Glutamatergic neuron (in vitro differentiated cells): ENCODE measurements around the gene AP2S1. TPM values are rescaled to one million over a fixed set of nuclear protein-coding genes. Genes with fewer than 3 reads are reported as not detected.

ENCODE experiments used
- DNase-seq: peaks from one replicate; pipeline ENCODE4 v3.0.0; 2022
- H3K27ac Mint-ChIP-seq: one replicate; pipeline ENCODE4 v1.8.0; 2020; ENCODE audit warnings: mild to moderate bottlenecking, mixed read lengths, inconsistent platforms; ENCODE audit not compliant: unreplicated experiment
- H3K27me3 Mint-ChIP-seq: one replicate; pipeline ENCODE4 v1.8.0; 2020; ENCODE audit warnings: mild to moderate bottlenecking, moderate library complexity, mixed read lengths, inconsistent platforms; ENCODE audit not compliant: unreplicated experiment
- H3K36me3 Mint-ChIP-seq: one replicate; pipeline ENCODE4 v1.8.0; 2020; ENCODE audit warnings: mild to moderate bottlenecking, mixed read lengths, inconsistent platforms; ENCODE audit not compliant: unreplicated experiment
- H3K4me1 Mint-ChIP-seq: one replicate; pipeline ENCODE4 v1.8.0; 2020; ENCODE audit warnings: mild to moderate bottlenecking, low read depth, mixed read lengths, inconsistent platforms; ENCODE audit not compliant: unreplicated experiment
- H3K4me3 Mint-ChIP-seq: one replicate; pipeline ENCODE4 v1.8.0; 2020; ENCODE audit warnings: mild to moderate bottlenecking, mixed read lengths, inconsistent platforms; ENCODE audit not compliant: unreplicated experiment
- H3K9me3 Mint-ChIP-seq: one replicate; pipeline ENCODE4 v1.8.0; 2020; ENCODE audit warnings: mild to moderate bottlenecking, moderate library complexity, mixed read lengths, inconsistent platforms; ENCODE audit not compliant: unreplicated experiment
- total RNA-seq: library from RNA; stranded (reverse); fragmentation: NEBNext Ultra II Directional; extraction: Animal tissue kit (Norgen Biotek cat#: 25700); gene quantifications from one replicate; pipeline ENCODE4 v1.2.1, GENCODE V29; 2021; ENCODE audit not compliant: unreplicated experiment
- TF ChIP-seq, protein P1 (sequence below): fragments of 200-600 bp; sonication (generic); IDR thresholded peaks from one replicate; pipeline ENCODE4 v1.5.0; 2021; ENCODE audit not compliant: partially characterized antibody, unreplicated experiment

Gene AP2S1
- total RNA-seq, 1 donor from 2014 or later, result 95.4 TPM

- H3K36me3 Mint-ChIP-seq, result no peaks in the 10 kb centered on the region
- no peak for DNase-seq
- peaks cover 8% of the 10 kb centered on the region for H3K27me3 Mint-ChIP-seq
- H3K27ac Mint-ChIP-seq, result peak overlapping the region; percentile 31
- TF ChIP-seq, protein P1, sequence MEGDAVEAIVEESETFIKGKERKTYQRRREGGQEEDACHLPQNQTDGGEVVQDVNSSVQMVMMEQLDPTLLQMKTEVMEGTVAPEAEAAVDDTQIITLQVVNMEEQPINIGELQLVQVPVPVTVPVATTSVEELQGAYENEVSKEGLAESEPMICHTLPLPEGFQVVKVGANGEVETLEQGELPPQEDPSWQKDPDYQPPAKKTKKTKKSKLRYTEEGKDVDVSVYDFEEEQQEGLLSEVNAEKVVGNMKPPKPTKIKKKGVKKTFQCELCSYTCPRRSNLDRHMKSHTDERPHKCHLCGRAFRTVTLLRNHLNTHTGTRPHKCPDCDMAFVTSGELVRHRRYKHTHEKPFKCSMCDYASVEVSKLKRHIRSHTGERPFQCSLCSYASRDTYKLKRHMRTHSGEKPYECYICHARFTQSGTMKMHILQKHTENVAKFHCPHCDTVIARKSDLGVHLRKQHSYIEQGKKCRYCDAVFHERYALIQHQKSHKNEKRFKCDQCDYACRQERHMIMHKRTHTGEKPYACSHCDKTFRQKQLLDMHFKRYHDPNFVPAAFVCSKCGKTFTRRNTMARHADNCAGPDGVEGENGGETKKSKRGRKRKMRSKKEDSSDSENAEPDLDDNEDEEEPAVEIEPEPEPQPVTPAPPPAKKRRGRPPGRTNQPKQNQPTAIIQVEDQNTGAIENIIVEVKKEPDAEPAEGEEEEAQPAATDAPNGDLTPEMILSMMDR, result no peak
- no peak overlapping the region for H3K4me3 Mint-ChIP-seq
- H3K4me1 Mint-ChIP-seq, result no peaks in the 10 kb centered on the region
- H3K9me3 Mint-ChIP-seq, result no peaks in the 10 kb centered on the region
Observed at GRCh38 chr19:46842791-46843190, 7.9 kb downstream of the AP2S1 start.

- Mint-ChIP-seq H3K36me3 (no peaks in the 10 kb centered on the region), H3K4me1 (no peaks in the 10 kb centered on the region), H3K27me3 (peaks cover 8% of the 10 kb centered on the region), H3K9me3 (no peaks in the 10 kb centered on the region), H3K4me3 (no peak overlapping the region), H3K27ac (no peak overlapping the region)
- DNase-seq, result no peak
- TF ChIP-seq, protein P1, result no peak
Observed at GRCh38 chr19:46841458-46842083, 9.1 kb downstream of the AP2S1 start.

DNA sequence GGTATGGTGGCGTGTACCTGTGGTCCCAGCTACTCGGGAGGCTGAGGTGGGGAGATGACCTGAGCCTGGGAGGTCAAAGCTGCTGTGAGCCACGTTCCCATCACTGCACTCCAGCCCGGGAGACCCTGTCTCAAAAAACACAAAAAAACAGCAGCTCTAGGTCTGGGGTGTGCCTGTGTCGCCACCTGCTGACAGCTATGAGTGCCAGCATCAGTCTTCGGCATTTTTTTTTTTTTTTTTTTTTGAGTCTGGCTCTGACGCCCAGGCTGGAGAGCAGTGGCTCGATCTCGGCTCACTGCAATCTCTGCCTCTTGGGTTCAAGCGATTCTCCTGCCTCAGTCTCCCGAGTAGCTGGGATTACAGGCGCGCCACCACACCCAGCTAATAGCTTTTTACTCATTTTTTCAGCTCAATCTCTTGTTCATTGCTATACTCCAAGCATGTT lies 10.1 kb downstream of the AP2S1 start:
- no peaks in the 10 kb centered on the region for H3K4me1 Mint-ChIP-seq
- TF ChIP-seq, protein P1, result peak; percentile 84
- no peak overlapping the region for H3K27ac Mint-ChIP-seq
- H3K36me3 Mint-ChIP-seq, result no peaks in the 10 kb centered on the region
- H3K9me3 Mint-ChIP-seq, result no peaks in the 10 kb centered on the region
- DNase-seq, result peak; percentile 67
- peaks cover 6% of the 10 kb centered on the region for H3K27me3 Mint-ChIP-seq
- H3K4me3 Mint-ChIP-seq, result no peak overlapping the region

DNA sequence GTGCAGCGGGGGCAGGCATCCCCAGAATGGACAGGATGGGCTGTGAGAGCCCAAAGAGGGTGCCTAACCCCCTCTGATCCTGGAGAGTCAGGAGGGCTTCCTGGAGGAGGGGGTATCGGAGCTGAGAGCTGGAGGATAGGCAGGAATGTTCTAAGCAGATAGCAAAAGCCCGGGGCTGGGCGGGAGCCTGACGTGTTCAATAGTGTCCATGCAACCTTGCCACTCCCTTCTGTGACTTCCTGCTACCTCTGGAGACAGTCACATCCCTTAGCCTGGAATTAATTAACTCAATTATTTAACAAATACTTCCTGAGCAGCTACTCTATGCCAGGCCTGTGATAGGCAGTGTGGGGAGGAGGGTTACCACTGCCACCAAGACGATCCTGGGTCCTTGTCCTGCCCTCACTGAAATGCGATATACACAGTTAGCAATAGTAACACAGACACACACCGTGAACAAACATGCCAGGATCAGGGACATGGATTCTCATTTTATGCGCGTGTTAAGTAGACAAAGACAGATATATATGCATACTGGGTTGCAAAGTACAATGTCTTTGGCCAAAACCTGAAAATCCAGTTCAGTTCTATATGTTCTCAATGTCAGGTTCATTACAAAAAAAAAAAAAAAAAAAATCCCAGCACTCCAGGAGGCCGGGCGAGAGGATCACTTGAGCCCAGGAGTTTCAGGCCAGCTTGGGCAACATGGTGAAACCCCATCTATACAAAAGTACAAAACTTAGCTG lies 10.7 kb downstream of the AP2S1 start:
- no peaks in the 10 kb centered on the region for H3K36me3 Mint-ChIP-seq
- no peak overlapping the region for H3K4me3 Mint-ChIP-seq
- no peak for DNase-seq
- H3K27ac Mint-ChIP-seq, result no peak overlapping the region
- H3K27me3 Mint-ChIP-seq, result peaks cover 9% of the 10 kb centered on the region
- TF ChIP-seq, protein P1, result no peak
- no peaks in the 10 kb centered on the region for H3K9me3 Mint-ChIP-seq
- no peaks in the 10 kb centered on the region for H3K4me1 Mint-ChIP-seq

DNA sequence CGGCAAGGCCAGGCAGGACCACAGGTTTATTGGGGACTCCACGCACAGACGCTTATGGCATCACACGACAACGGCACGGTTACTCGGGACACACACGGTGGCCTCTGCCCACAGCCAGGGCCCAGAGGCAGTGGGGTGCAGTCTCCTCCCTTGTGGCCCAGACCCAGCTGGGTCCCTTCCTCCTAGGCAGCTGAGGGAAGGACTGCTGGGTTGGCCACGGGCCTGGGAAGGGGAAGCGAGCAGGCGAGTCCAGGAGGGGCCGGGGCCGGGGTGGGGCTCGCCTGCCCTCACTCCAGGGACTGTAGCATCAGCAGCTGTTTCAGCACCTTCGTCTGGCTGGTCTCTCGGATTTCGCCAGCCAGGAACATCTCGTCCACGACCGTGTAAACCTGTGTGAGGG lies 12.5 kb downstream of the AP2S1 start:
- Mint-ChIP-seq H3K27me3 (peaks cover 7% of the 10 kb centered on the region), H3K4me3 (no peak overlapping the region), H3K9me3 (peaks cover 3% of the 10 kb centered on the region), H3K27ac (no peak overlapping the region), H3K4me1 (no peaks in the 10 kb centered on the region), H3K36me3 (no peaks in the 10 kb centered on the region)
- no peak for DNase-seq
- TF ChIP-seq, protein P1, result no peak
